Eye (tissue), 1 donor: ENCODE data around the gene C1QTNF1.
A peak's percentile ranks its signal among the peaks of the same experiment; 100 is the strongest.
"Not testable (repeated sequence)": the region's sequence is repeated elsewhere in the genome, so short reads cannot be mapped to it uniquely, and the experiment has no call there.

ENCODE experiments used
- DNase-seq: peaks from one replicate; pipeline ENCODE4 v3.0.0-alpha.2; 2015

Gene C1QTNF1

DNA sequence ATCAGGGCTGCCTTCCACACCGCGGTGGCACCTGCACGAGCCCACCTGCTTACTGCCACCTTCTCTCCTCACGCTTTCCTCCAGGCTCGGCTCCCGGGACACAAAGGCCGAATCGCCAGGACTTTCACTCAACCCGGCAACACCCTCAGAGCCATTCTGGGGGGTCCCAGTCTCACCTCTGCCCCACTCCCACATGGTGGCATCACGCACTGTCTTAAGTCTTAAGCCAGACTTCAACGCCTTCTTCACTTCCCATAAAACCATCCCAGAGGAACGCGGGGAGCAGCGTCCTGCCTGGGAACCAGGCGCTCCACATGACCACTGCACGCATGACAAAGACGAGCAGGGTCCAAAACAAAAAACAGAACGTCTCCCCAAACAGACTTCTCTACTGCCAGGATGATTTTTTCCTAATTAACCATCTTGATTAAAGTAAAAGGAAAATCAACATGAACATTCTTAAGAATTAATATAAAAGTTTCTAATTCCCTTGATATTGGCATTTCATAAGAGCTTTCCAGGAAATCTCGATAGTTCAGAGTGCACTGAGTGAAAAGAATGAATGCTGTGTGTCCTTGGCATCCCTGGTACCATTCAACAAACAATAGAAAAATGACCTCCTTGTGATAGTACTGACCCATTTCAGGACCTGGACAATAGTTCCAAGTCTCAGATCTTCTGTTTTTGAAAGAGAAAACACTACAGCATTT is 17.0 kb upstream of the C1QTNF1 start:
- no peak for DNase-seq

DNA sequence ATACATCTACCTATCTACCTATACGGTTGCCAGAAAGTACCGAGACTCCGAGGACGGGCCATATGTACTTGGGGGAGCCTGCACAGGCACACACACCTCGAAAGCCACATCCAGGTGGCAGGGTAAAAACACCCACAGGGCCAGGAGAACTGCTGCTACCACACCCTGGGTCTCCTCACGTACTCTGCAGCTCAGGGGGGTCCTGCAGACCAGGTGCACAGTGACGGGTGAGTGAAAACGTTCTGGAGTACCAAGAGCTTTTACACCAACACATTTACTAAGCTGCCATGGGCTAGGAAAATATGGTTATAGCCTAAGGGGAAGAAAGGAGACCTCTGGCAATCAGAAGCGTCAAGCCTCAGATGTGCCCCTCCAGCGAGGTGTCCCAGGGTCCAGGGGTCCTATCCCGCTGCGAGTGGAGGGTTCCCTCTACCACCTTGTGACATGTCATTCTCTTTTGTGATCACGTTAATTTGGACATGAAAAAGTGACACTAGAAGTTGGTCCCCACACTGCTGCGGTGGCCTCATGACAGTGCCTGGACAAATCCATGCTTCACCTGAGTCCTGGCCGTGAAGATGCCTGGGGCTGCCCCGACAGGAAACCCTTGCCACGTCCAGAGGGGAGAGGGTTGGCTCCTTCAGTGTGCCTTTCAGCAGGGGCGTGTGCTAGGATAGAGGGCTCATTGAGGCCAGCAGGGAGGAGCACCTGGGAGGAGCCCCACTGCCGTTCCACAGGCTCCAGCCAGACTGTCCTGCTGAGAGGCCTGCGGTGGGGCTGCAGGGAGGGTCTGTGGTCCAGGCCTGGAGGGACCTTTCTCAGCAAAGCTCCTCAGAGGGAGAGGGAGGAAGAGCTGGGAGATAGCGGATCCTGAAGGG is 16.2 kb upstream of the C1QTNF1 start:
- DNase-seq = no peak

DNA sequence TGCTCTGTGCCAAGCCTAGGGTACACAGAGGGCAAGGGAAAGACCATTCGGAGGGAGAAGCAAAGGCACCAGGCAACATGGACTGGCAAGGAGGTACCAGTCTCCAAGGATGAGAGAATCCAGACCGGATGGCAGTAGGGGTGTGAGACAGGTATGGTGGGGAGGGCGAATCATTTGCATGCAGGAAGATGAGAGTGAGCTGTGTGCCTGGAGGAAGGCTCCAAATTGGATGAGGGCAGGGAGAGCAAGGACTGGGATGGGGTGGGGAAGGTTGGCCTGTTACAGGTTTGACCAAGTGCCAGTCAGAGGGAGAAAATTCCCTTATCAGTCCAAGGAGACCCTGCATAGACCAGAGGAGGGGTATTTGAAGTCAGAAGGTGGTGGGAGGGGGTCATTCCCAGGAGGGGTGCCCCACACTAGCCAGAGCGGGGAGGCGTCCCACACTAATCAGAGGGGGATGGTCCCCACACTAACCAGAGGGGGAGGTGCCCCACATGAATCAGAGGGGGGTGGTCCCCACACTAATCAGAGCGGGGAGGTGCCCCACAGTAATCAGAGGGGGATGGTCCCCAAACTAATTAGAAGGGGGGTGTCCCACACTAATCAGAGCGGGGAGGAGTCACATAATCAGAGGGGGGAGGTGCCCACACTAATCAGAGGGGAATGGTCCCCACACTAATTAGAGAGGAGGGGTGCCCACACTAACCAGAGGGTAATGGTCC is 15.1 kb upstream of the C1QTNF1 start:
- DNase-seq = no peak

DNA sequence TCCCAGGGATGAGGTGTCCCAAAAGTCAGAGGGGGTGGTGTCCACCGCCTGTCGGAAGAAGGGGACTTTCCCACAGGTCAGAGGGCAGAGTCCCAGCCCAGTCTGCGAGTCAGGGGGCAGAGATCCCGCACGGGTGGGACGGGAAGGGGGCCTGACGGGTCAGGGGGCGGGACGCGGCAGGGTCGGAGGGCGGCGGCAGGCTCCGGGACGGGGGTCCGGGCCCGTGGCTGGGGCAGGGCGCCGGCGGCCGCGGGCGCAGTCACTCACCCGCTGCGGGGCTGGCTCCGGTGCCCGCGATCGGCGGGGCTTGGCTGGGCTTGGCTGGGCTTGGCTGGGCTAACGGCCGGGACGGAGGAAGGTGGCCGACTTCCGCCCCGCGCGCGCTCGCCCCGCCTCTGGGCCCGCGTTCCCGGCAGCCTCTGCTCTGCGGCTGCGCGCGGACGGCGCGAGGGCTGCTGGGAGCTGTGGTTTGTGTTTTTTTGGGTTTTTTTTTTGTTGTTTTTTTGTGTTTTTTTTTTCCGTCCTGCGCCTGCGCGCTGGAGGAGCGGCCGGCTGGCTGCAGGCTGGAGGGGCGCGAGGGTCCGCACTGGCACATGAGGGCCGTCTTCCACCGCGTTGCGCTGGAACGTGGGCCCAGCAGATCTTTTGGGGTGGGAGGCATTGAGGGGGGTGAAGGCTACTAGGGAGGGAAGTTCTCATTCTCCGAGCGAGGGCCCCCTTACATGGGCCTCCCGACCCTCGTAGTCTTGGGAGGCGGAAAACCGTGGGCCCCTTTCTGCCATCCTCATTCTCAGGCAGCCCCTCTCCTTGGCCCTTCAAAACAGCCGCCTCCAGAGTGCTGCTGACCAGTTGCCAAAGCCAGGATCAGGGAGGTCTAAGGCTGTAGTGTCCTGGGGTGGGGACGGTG is 14.3 kb upstream of the C1QTNF1 start, which contains the start of gene CANT1:
TSS of gene CANT1 (minus strand) at position 368 of the 907 bp plus-strand sequence. CDS start 12,142 bp downstream, outside the sequence.
- peak; percentile 95 for DNase-seq

DNA sequence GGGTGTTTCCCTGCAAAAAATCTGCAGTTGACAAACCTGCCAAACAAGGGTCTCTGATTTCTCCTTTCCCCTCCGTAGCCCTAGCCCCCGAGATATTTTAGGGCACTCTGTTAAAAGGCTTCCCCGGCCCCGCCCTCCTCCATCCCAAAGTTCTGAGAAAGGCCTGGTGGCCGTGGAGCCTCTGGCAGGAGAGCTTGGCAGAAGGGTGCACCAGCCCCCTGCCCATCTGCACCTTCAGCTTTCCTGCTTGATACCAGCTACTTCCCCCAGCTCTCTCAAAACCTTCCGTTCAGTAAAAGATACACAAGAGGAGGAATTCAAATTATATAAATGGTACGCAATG is 13.7 kb upstream of the C1QTNF1 start:
- no peak for DNase-seq

DNA sequence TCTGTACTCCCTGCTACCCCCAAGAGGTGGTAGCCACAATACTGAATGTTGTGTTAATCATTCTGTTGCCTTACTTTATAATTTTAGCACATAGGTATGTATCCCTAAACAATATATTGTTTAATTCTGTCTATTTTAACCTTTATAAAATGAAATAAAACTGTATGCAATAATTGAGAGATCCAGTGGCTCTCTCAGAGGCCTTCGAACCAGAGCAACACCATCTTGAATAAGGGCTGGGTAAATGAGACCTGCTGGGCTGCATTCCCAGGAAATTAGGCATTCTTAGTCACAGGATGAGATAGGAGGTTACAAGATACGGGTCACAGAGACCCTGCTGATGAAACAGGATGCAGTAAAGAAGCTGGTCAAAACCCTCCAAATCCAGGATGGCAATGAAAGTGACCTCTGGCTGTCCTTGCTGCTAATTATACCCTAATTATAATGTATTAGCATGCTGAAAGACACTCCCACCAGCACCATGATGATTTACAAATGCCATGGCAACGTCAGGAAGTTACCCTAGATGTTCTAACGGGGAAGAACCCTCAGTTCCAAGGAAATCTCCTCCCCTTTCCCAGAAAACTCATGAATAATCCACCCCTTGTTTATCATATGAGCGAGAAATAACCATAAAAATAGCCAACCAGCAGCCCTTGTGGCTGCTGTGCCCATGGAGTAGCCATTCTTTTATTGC is 12.4 kb upstream of the C1QTNF1 start:
- no peak for DNase-seq

DNA sequence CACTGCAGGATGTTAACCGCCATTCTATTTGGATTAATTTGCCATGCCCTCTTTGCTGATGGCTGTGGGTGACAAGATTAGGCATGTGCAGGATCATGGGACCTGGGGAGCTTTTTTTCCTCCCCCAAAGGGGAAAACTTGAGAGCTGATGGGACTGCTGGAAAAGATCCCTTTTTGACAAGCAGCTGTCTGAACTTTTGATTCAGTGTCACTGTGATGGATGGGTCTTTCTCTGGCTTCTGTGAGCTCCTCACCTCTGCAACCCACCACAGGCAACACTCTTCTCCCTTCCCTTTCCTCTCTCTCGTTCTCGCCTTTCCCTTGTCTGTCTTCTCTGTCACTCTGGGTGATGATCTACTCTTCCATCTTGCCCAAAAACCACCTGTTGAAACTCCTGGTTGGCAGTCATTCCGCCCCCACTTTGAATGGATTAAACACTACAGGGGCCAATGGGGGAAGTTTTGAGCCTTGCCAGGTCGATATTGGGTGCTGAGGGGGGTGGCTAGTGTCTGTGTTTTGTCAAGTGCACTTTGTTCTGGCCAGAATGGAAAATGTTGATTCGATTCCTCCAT is 11.3 kb upstream of the C1QTNF1 start:
- DNase-seq = no peak

DNA sequence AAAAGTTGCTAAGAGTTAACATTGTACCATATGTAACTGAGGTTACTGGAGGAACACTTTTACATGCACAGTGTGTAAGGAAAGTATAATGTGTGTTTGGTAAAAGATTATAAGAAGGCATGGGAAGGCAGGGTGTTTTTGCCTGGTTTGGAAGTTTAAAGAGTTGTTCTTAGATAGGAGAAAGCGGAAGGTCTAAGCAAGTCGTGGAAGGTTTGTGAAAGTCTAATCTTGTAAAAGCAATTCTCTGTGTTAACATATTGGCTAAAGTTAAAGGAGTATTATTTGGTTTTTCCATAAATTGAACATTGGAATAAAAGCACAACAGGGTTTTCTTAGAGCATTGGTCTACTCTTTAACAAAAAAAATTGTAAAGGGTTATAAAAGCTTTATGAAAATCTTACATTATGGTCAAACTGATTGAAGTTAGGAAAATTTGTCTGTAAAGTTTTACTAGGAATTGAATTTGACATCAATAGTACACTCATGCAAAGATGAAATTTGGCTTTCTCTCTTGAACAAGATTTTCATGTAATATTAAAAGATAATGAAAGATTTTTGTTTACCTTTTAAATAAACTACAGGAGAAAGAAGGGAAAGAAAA is 9.7 kb upstream of the C1QTNF1 start:
- DNase-seq = no peak

DNA sequence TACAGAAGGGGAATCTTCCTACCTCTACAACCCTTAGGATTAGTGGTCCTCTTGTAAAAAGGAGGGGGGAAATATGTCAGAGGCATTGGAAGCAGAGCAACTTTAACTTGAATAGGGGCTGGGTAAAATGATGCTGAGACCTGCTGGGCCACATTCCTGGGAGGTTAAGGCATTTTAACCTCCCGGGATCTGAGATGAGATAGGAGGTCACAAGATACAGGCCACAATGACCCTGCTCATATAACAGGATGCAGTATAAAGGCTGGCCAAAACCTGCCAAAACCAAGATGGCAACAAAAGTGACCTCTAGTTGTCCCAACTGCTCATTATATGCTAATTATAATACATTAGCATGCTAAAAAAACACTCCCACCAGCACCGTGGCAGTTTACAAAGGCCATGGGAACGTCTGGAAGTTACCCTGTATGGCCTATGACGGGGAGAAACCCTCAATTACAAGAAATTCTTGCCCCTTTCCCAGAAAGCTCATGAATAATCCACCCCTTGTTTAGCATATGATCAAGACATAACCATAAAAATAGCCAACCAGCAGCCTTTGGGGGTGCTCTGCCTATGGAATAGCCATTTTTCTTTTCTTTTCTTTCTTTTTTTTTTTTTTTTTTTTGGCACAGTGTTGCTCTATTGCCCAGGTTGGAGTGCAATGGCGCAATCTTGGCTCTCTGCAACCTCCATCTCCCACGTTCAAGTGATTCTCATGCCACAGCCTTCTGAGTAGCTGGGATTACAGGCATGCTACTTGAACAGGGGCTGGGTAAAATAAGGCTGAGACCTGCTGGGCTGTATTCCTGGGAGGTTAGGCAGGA is 6.2 kb upstream of the C1QTNF1 start:
- no peak for DNase-seq

DNA sequence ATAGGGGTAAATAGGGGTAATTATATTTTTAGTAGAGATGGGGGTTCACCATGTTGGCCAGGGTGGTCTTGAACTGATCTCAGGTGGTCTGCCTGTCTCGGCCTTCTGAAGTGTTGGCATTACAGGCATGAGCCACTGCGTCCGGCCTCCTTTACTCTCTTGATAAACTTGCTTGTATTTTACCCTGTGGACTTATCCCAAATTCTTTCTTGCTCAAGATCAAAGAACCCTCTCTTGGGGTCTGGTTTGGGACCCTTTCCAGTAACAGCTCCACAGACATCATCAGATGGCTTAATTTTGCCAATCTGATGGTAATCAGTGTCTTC is 5.6 kb upstream of the C1QTNF1 start:
- no peak for DNase-seq

DNA sequence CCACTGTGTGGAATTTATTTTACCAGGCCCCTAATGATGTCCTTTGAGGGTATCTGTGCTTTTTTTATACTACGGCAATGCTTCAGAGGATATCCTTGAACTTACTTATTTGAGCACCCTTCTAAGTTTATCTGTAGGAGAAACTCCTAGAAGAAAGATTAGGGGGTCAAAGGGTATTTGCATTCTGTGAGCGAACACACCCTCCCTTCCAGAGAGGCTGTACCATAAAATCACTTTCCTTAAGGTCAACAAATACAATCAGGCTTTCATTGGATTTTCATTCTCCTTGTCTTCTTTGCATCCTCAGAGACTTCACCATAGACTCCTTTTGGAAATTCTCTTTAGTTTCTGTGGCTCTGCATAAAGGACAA is 4.7 kb upstream of the C1QTNF1 start:
- DNase-seq = no peak

DNA sequence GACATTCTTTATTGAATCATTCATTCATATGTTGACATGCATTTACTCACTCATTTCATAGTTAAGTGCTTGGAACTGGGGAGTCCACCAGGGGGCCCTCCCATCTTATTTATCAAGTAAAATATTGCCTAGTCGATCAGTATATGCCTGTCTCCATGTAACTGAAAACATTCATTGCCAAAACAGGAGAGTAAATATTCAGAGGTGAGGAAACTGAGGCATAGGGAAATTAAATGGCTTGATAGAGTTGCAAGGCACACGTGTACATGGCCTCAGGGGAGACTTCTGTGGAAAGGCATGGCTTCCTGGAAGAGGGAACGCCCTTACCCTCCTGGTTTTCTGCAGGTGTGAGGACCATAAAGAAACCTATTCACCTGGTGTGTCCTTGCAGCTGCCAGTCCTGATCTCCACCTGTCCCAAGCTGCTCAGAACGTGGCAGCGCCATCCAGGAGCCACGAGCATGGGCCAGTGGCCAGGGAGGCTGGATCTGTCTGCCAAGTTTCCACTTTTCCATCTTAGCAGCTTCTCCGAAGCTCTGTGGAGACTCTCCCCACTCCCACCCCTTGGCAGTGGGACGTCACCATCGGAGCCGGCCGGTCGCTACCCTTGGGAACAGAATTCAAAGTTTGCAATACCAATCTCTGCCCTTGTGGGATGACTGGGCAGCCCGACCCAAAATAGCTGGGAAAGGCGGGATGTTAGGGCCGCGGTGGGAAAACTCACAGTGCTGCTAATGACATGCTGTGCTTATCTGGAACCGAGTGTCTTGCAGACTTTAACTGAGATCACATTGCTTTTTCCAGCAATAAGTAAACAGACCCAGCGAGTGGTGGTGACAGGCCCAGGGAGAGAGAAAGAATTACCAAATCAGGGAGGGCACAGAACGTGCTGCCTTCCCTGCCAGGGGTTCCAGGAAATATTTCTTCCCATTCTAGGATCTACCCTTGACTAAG is 4.1 kb upstream of the C1QTNF1 start:
- peak; percentile 65 for DNase-seq

DNA sequence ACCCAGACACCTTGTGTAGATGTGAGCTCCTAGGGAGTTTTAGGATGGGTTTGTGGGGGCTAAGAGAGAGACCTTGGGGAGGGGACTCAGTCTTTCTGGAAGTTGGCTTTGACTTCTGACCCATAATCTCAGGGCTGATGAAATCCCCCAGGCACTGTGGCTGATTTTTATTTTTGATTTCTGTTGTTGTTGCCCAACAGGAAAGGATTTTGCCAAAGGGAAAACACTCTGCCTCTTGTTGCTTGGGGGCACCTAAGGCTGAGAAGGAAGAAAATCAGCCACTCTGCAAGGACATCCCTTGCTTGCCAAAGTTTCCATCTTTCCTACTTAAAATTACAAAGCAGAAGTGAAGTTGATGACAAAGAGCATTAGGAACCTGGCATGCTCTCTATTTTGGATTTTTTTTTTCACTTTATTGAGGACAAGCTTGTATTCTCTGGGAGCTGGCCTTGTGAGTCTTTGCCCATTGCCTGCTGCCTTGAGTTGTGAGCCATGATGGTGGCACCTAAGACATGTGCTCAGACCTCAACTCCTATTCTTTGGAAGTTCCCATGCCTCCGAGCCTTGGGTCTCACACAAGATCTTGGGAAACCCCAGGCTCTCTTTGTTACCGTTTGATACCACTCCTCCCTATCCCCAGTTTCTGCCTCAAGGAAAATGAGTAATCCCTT is 3.2 kb upstream of the C1QTNF1 start:
- no peak for DNase-seq

DNA sequence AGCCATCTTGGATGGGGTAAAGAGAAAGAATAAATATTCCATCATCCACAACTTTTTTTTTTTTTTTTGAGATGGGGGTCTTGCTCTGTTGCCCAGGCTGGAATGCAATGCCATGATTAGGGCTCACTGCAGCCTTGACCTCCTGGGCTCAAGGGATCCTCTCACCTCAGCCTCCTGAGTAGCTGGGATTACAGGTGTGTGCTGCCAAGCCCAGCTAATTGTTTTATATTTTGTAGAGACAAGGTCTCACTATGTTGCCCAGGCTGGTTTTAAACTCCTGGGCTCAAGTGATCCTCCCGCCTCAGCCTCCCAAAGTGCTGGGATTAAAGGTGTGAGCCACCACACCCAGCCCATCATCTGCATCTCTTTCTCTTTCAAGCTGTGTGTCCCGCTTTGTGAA is 2.0 kb upstream of the C1QTNF1 start:
- not testable (repeated sequence) for DNase-seq

DNA sequence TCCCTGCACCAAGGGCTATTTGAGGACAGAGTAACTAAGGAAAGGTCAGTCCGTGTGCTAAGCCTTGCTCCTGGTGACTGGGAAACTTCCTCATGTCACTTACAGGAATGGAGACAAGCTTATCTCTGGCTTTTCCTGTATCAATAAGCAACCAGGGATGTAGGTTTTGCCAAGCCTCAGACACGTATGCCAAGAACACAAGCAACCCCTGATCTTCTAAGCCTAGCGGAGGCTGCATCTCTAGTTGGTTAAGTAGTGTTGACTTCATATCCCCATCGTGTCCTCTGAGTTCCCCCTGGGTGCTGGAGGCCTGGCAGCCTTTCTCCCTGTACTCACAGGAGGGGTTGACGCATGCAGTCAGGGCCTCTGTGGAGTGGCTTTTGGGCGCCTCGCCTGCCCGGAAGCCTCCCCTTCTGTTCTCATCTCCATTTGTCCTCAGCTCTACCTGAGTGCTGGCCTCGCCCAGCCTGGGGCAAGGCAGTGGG is 1.4 kb upstream of the C1QTNF1 start:
- no peak for DNase-seq

DNA sequence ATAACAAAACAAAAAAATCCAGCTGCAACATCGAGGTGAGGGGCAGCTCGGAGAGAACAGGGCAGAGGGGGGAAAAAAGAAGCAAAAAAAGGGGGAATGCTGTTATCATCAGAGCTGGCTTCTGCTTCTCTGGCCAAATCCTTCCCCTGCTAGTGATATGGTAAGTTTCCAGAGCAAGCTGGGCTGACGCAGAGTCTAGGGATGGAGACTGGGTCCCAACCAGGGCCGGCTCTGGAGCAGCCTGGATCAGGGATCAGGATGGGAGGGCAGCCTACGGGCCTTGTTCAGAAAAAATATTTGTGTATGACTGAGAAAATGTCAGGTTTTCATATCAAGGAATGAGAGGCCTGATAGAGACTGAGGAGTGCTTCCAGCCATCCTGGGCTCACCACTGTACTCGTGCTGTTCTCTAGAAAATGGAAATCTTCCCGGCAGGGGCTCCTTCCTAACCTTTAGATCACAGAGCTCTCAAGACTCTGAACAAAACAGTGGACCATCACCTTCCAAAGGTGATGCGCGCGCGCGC is 726 bp upstream of the C1QTNF1 start:
- DNase-seq = no peak

DNA sequence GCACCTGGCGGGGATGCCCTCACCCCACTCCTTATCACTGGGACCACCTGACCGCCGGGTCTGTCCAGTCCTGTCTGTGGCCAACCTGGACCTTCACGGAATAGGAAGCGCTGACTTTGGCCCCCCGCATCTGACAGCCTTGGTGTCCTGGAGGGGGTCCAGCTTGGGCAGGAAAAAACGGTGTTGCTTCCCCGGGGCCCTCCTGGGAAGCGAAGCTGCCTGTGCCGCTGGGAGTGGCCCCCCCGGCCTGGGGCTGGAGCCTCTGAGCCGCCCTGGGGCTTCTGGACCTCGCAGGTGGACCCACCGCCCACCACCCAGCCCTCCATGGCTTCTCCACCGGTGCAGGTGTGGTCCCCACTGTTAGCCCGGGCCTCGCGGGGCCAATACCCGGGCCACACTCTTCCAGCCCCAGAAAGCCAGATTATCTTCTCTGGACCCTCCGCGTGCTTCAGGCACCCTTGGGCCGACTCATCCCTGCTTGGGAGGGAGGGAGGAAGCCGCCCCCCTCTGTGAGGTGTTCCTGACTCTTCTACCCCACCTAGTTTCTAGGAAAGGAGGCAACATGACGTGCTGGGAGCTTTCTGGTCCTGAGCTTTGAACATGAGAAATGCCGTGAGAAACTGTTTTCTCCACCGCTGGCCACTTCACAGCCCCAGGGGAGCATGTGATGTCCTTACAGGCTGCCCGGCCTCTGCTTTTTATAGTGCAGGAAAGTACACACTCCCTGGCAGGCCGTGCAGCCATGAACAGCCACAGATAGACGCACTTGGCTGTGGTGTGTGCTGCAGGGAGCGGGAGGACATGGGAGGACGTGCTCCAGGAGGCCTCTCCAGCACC is 1.1 kb downstream of the C1QTNF1 start:
- no peak for DNase-seq
